D341Med (cell line): ENCODE data around the gene TMEM214.

Experiments used
- DNase-seq: peaks from one replicate; pipeline ENCODE4 v3.0.0; 2012; ENCODE audit warnings: low spot score

TMEM214 gene

DNA sequence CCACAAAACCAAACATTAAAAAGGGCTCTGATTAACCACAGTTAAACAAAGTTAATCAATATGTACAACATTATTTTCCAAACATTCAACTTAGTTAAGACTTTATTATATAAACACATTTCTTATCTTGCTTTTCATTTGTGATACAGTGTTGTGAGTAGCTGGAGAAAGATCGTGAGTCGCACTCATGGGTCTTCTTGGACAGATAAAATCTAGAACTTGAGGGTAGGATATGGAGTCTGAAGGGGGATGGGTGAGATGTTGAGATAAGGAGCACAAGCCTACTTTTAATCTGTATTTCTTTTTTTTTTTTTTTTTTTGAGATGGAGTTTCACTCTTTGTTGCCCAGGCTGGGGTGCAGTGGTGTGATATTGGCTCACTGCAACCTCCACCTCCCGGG, 22.6 kb upstream of the TMEM214 start:
- DNase-seq, result no peak

DNA sequence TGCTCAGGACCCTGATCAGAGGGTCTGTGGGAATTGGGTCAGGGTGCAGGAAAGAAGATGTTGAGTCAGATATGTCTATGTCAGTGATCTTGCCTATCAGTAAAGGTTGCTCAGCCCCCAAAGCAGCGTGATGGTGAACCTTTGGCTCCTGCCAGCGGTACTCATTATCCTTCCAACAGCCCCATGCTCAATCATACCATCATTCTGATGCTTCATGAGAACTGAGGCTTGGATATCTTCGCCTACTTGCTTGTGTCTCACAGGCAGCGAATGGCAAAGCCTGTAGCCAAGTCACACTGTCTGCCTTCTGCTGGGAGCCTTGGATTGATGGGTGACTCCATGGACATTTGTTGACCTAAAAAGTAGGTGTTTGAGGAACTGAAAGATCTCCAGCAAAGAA, 19.0 kb upstream of the TMEM214 start:
- DNase-seq, result no peak

DNA sequence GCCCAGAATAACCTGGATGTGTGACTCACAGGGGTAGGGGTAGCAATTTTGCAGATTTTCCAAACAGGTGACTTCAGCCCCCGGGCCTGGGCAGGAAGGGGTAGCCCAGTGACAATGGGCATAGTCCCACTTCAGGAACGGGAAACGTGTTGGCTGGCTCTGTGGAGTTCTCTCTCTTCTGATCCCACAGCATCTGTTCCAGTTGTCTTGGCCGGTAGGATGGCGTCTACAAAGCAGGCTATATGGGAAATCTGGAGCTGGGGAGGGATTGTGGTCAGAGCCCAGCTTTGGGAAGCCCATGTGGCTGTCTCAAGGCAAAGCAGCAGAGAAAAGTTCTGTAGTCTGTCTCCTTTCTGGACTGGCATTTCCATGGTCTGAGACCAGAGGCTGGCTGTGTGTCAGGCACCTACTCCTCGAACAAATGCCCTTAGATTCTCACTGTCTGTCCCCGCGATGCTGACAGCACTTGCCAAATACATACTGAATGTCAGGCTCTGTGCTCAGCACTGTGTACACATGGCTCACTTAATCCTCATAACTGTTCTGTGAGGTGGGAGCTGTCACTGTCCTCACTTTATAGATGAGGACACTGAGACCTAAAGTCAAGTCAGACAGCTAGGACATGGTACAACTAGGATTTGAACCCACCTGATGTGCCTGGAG, 17.9 kb upstream of the TMEM214 start:
- DNase-seq, result no peak

DNA sequence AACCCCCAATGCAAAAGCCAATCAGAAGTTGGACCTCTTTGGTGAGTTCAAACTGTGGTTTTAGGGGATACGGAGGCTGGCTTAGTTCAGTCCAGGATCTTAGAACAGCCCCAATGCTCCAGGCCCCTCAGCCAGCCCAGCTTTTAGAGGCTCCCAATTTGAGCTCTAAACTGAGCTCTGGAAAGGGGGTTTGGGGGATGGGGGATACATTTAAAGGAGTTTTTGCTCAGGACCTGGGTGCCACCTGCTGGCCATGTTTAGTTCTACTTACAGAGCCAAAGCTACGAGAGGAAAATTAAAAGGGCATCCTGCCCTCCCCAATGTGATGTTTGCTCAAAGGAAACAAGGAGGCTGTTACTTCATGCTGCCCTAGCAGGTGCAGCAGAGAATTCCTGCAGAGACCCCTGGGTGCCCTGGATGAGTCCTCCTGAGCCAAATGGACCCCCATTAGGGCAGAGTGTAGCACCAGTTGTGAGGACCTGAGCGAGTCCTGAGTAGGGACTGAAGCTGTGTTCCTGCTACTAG, 15.9 kb upstream of the TMEM214 start:
- peak; percentile 73 for DNase-seq

DNA sequence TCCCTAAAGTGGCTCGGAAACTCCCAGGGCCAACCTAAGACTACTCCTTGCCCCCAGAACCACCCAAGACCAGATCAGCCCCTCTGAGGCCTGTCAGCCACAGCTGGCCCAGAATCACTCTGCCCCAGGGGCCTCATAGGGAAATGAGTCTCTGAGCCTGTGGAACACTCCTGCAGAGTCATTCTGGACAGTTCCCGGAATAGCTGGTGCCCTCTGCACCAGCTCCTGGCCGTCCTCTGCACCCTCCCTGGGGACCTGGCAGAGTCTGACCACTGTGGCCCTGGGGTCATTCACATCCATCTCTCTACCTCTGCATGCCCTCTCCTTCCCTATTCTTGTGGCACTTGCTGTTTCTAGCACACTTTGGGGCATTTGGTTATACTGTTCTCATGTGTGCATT, 14.6 kb upstream of the TMEM214 start:
- DNase-seq, result no peak

DNA sequence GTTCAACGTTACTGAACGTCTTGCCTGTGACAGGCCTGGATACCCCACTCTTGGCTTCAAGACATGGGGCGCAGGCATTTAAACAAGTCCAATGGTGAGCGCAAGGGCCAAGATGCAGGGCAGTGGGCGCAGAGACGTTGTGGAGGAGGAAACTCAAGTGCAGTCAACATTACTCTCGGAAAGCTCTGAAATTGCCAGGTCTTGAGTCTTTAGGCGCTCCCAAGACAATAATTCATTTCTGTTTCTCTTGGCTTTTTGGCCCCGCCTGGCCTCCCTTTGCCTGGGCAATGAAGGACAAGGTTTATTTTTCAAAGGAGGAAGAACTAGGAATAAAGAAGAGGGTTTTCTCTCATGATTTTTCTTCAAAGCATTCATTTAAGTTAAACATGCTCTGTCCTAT, 13.3 kb upstream of the TMEM214 start:
- no peak for DNase-seq

DNA sequence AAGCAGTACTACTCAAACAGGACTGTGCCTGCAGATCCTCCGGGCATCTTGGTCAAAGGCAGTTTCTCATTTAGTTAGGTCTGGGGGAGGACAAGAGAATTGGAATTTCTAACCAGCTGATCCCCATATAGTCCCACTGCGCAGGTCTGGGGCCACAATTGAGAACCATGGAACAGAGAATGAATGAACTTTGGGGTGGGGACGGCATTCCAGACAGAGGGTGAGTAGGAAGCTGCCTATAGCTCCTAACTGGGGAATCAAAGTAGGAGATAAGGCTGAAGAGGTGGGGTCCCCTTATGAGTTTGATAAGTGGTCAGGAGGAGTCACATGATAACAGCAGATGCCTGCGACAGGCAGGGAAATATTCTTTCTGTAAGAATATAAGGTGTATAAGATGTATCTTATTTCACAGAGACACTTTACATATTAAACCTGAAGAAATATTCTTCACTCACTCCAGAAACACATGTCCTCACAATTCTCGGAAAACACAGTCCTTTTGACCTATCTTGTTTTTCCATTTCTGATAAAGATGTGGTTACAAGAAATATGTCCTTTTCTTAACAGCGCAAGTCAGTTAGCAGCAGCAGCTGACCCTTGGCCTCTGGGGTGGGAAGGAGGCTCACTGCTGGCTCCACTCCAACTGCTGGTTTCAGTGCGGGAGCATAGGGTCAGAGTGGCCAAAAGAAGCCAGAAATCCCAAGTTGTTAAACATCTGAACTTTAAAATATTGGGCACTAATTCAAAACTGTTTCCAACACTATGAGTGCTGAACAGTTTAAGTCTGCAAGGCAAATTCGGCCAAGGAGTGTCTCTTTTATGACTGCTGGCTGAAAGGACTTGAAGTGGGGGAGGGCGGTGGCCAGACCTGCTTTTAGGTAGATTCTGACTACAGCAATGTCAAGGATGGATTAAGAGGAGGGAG, 12.6 kb upstream of the TMEM214 start:
- DNase-seq, result no peak

DNA sequence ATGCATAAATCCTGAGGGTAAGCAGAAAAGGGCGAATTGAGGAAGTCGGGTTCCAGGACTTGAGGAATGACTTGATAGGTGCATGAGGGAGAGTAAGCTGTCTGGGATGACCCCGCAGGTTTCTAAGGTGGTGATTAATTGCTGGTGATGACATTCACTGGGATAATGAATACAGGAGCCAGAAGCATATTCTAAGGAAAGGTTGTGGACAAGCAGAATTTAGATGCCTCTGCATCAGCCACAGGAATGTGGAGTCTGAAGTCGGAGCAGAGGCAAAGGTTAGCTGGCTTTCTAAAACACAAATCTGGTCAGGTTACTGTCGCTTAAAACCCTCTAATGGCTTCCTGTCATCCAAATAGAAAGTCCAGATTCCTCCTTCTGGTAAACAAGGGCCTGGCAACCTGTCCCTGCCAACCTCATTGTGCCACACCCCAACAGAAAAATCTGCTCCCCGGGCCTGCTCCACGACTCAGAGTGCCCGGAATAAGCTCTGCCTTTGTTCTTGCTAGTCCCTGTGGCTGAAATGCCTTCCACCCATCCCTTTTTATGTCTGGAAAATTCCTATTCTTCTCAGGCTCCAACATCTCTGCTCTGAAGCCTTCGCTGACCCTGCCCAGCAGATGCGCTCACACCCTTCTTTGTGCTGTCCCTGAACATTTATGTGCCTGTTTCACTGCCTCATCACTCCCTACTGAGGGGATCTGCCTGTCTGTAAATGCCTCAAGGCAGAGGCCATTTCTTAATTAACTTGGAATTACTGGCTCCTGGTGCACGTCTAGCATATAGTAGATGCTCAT, 11.3 kb upstream of the TMEM214 start:
- no peak for DNase-seq

DNA sequence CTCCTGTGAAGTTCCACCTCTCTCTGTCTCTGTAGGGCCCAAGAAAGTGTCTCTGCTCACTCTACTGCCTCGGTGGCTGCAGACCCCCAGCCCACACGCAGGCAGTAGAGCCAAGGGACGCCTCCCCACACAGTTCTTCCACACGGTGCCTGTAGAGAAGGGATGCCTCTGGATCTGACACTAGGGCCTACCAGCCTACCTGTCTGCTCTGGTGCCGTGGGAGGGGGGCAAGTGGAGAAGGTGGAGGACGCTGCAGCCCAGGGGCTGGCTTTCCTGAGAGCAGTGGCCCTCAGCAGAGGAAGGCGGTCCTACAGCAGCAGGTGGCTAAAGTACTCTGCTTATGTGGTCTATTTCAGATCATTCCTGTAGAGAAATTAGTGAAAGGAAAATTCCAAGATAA, 9.0 kb upstream of the TMEM214 start:
- DNase-seq, result no peak

DNA sequence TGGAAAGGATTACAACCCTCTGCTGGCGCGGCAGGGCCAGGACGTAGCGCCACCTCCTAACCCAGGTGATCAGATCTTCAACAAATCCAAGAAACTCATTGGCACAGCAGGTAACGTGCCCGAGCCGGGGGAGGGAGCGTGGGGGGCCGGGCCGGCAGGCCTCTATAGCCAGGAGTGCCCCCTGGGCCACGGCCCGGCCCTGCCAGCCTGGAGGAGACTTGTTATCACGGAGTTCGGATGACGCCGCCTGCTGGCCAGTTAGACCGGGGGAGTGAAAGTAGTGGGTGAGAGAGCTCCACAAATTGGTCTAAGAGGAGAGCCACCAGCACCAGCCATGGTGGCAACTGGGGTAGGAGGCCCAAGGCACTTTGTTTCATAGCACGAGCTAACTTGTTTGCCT, 8.6 kb upstream of the TMEM214 start:
- DNase-seq, result no peak

DNA sequence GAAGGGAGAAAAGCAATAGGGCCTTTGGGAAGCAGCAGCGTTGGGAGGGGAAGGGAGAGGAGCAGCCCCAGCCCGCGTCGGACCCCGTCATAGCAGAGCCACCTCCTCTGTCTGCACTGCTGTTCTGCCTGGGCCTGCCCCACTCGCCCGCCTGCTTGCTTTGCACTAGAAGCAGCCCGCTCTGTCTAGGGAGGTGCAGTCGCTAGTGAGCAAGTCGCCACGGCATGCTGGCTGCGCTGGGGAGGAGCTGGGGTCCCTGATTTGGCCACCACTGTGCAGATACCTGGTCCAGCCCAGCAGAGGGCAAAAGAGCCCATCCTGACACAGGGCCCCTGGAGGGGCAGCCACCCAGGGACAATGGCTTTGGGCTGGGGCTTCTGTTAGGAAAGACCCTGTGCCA, 8.0 kb upstream of the TMEM214 start:
- DNase-seq, result no peak

DNA sequence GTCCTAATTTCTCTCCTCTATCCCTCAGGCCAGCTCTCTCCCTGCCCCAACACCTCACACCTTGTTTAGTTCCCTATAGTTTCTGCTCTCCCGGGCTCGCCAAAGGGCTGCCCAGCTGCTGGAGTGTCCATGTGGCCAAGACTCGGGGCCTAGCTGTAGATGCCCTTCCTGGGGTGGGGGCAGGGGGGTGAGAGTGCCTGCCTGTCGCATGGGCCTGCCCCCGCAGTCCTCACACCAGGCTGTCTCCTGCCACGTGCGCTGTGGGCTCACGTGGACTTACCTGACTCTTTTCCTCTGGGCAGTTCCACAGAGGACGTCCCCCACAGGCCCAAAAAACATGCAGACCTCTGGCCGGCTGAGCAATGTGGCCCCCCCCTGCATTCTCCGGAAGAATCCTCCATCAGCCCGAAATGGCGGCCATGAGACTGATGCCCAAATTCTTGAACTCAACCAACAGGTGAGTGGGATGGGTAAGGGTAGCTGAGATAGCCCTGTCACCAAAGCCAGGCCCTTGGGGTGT, 7.4 kb upstream of the TMEM214 start:
- DNase-seq, result no peak

DNA sequence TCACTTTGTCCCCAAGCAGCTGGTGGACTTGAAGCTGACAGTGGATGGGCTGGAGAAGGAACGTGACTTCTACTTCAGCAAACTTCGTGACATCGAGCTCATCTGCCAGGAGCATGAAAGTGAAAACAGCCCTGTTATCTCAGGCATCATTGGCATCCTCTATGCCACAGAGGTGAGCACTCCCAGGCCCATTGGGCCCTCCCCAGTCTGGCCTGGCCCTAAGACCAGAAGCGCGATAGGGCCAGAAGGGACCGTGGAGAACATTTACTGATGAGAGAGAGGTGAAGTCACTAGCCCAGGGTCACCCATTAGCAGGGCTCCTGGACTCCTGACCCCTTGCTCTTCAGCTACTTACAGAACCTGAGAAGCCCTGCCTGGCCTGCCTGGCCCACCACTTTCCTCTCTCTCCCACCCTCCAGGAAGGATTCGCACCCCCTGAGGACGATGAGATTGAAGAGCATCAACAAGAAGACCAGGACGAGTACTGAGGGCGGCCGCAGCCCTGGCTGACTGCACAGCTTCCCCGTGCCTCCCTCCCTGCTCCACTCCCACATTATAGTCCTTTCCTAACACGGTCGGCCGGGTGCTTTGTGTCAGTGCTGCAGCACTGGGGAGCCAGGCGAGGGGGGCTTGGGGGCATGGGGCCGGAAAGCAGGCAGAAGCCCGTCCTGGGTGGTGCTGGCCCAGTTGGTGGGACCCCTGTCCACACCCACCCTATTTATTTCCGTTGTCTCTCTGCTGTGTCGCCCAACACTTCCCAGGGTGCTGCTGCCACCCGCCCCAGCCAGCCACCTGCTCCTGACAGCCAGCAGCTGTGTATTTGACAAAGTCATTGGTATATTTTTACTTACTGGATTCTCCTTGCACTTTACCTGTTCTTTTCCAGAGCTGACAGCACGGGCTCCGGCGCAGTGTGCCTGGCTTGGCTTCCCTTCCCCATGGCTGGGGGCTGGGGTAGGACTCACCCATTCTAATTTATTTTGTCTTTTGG, 6.6 kb upstream of the TMEM214 start:
- no peak for DNase-seq

DNA sequence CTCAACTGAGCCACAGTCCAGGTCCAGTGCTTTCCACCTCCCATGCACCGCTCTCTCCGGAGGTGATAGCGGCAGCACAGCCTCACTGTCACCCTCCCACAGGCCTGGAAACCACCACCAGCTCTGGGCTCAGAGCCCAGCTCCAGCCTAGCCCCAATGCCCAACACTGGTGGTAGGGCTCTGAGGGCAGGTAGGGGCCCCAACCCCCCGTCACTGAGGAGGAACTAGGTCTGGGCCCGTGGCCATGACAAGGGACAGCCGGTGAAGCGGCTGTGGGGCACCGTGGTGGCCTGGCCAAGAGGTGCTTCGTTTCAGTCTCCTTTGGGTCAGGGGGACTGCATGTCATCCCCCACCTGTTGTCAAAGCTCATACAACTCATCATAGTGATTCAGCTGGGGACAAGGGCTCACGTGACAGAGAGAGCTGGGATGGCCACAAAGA, 5.5 kb upstream of the TMEM214 start:
- no peak for DNase-seq

DNA sequence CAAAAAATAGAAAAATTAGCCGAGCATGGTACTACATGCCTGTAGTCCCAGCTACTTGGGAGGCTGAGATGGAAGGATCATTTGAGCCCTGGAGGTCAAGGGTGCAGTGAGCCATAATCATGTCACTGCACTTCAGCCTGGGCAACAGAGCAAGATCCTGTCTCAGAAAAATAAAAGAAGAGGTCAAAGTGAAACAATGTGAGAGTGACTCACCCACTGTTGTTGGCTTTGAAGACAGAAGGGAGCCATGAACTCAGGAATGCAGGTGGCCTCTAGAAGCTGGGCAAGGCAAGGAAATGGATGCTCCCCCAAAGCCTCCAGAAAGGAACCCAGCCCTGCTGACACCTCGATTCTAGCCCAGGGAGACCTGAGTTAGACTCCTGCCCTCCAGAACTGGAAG, 3.7 kb upstream of the TMEM214 start:
- DNase-seq, result no peak

DNA sequence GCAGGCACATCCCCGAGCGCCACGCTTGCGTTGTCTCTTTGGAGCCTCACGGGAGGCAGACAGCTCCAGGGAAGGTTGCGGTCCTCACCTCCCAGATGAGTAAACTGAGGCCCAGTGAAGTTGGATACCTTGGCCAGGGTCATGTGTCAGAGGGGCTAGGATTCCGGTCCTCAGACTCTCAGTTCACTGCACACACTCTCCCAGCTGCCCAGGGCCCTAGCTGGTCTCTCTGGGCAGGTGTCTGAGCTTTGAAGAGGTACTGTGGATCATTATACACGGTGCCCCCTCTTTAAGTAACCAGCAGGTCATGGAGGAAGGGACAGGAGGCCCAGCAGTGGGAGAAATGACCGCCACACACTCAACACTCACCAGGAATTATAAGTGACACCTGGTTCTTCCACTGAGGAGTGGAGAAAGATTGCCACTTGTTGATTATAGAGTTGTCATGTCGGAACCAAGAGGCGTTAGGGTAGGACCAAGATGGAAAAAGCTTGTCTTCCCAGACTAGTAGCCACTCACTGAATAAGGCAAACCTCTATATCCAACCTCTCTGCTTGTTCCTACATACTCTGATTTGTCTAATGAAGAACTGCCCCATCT, 588 bp downstream of the TMEM214 start:
- DNase-seq, result no peak

DNA sequence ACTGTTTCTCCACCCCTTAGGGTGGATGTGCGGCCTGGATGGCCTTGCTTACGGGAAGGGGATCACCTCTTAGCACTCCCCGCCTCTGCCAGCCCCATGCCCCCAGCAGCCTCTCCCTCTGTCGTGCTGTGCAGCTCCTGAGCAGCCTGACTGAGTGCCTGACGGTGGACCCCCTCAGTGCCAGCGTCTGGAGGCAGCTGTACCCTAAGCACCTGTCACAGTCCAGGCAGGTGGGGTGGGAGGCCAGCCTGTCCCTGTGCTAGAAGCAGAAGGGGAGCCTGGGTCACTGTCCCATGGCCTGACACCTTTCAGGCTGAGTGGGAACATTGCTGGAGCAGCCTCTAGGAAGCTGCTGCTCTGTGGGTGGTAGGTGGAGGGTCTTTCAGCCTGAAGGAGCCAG, 5.2 kb downstream of the TMEM214 start:
- DNase-seq, result no peak

DNA sequence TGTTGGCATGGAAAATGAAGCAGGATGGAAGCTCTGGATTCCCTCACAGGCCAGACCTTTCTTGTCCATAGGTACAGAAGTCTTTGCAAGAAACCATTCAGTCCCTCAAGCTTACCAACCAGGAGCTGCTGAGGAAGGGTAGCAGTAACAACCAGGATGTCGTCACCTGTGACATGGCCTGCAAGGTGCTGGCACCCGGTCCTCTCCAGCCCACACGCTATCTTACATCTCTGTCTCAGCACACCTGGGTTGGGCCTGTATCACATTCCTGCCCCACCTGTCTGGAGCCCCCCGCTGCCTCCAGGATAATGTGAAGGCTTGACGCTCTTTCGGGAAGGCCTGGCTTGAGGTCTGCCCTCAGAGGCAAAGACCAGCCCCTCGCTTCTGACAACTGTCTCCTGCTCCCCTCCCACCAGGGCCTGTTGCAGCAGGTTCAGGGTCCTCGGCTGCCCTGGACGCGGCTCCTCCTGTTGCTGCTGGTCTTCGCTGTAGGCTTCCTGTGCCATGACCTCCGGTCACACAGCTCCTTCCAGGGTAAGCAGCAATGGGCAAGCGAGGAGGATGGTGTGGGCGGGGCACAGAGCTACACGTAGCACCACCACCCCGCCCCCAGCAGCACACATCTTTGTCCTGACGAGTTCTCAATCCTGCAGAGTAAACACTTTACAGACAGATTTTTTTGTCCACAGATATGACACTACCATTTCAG, 6.0 kb downstream of the TMEM214 start:
- no peak for DNase-seq

DNA sequence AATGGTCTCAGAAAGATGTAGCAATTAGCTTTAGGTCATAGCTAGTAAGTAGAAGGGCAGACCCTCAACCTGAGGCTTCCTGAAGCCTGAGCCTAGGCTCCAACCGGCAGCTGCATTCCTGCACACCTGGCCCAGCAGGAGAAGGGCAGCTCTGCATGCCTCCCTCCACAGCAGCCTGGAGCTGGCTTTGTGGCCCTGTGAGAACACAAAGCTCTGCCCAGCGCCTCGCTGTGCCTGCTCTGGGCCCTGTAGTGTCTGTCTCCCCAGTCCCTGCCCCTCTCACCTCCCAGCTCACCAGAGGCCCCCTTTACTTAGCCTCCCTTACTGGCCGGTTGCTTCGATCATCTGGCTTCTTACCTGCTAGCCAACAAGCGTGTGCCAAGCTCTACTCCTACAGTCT, 6.7 kb downstream of the TMEM214 start:
- no peak for DNase-seq

DNA sequence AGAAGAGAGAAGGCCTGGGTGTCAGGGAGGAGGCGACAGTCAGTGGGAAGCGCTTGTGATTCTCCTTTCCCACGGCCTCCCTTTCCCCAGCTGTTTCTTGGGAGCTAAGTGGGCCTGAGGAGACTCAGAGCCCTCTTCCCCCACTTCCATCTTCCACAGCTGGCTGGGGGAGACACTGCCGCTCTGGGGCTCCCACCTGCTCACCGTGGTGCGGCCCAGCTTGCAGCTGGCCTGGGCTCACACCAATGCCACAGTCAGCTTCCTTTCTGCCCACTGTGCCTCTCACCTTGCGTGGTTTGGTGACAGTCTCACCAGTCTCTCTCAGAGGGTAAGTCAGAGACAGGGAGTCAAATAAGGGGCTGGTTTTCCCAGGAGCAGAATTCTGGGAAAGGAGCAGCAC, 7.1 kb downstream of the TMEM214 start:
- no peak for DNase-seq
